GM03348 (cell line): ENCODE data around the gene IDH3G.
A peak's percentile ranks its signal among the peaks of the same experiment; 100 is the strongest.

Experiments
- DNase-seq: peaks from one replicate; pipeline ENCODE4 v3.0.0; 2012; ENCODE audit warnings: low spot score

The IDH3G gene

DNA sequence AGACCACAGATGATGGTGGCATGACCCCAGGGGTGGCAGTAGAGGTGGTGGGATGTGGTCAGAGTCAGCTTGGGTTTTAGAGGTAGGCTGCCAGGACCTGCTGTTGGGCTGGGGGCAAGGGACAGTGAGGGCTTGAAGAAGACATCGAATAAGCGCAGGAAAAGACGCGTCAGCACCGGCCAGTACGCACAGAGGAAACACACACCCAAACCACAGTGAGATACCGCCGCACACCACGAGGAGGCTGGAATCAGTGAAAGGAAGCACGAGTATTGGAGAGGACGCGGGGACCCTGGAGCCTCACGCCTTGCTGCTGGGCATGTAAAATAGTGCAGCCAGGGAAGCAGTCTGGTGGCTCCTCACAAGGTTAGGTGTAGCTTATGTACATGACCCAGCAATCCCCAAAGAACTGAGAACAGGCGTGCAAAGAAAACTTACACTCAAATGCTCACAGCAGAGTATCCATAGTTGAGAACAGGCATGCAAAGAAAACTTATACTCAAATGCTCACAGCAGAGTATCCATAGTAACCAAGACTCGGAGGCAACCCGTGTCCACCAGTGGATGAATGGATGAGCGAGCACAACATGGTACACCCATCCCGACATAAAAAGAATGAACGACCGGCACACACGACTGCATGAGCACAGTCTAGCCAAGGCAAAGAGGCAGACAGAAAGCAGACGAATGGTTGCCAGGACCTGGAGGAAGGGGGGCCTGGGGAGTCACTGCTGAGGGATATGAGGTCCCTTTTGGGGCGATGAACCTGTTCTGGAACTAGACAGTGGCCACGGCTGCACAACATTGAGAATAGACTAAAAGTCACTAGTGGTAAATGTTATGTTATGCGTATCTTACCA, 22.9 kb upstream of the IDH3G start:
- no peak for DNase-seq

DNA sequence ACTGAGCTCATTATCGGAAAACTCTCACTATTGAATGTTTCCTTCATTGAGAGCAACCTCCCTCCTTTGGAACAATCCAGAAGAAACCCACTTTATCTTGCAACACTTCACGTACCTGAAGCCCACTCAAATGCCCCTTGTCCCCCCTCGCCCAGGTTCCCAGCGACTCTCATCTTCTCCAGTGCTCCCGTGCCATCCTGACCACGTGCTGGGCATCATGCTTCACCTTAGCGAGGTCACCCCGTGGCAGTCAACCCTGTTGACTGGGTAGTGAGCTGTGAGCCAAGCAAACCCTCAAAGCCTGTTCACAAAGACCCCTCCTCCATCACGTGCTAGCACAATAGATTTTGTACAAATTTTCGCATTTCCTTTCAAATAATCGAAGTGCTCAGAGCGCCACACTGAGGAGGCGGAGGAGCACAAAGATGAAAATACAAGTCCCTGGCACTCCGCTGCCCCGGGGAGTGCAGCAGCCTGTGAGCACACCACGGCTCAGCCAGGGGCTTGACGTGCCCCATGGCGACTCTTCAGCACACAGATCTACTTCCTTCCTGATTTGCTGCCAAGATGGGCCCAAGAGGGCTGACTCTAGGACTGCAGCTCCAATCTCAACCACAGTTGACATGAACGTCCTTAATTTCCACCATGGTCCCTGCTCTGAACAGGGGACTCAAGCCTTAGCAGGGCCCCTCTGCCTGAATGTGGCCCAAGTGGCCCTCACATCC, 20.6 kb upstream of the IDH3G start:
- no peak for DNase-seq

DNA sequence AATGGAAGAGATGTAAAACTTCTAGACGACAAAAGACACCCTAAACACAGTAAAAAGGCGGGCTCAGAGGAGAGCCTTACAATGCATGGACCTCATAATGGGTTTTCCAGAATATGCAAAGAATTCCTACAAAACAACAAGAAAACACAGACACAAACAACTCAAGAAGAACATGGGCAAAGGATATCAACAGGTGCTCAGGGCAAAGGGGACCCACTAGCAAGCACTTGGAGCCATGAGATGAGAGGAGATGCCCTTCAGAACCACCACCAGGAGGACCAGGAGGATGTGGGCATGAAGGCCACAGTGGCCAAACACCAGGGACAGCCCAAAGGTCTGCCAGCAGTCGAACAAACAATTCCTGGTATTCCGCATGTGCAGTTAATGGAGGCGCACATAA, 19.0 kb upstream of the IDH3G start:
- no peak for DNase-seq

DNA sequence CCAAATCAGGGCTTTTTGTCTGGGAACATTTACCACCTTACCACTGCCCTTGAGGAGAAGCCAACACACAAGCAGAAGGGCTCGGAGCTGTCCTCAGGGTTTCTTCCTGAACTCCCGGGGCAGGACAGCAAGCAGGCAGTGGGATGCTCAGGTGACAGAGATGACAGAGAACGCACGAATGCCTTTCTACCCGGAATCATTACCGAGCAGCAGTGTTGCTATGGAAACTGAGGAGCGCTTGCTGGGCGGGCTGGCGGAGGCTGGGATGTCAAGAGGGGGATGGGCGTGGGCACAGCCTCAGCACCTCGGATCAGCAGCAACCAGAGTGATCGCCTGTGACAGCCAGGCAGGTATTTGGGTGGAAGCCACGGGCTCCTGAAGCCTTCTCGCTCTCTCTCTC, 18.0 kb upstream of the IDH3G start:
- no peak for DNase-seq

DNA sequence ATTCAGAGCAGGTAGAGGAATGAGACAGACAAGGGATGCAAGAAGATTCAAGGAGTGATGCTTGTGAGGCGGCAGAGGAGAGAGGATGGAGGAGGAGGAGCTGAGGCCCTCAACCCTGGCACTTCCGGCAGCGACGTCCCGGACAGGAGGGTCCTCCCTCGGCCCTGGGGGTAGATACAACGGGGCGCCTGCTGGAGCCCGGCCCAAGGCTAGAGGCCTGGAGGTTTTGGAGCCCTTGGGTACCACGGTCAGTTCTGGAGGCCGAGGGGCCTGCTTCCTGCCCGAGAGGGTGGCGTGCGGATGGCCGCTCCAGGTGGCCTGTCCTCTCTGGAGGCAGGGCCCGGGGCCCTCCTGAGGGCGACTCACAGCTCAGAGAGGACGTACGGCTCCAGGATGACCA, 13.8 kb upstream of the IDH3G start:
- DNase-seq: no peak

DNA sequence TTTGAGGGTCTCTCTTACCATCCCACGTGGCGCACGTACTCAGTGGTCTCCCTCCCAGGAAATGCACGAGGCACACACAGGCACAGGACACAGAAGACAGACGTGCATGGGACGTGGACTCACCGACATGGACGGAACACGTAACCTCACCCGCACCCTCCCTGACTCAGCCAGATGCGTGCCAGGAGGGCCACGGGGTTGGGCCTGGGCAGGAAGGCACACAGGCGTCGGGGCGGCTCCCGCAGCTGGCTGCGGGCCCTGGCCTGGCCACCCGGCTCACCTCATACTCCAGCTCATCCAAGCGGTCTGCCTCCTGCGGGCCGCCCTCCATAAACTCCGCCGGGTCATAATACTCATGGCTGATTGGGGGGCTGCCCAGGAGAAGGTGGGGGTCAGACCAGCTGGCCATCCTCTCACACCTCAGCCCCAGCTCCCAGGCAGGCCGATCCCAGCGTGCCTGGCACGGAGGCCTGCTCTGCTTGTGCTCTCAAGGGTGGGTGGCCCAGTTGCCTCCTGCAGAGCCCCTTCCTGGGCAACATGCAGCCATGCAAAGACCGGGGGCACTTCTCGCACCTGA, 12.9 kb upstream of the IDH3G start:
- no peak for DNase-seq

DNA sequence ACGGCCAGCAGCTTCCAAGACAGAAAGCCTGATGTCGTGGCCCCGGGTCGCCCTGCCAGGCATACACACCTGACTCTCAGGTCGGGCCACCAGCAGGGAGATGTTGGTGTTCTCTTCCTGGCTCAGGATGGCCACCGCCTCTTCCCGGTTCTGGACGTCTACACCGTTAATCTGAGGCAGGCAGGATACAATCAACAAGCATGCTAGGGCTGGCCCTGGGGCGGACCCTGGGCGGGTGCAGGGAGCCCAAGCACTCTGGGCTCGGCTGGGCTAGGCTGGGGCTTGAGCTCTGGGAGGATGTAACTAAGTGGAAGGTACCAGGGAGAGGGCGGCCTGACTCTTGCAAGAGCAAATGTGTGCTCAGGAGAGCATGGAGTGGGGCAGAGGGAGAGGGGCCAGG, 11.3 kb upstream of the IDH3G start:
- DNase-seq: no peak

DNA sequence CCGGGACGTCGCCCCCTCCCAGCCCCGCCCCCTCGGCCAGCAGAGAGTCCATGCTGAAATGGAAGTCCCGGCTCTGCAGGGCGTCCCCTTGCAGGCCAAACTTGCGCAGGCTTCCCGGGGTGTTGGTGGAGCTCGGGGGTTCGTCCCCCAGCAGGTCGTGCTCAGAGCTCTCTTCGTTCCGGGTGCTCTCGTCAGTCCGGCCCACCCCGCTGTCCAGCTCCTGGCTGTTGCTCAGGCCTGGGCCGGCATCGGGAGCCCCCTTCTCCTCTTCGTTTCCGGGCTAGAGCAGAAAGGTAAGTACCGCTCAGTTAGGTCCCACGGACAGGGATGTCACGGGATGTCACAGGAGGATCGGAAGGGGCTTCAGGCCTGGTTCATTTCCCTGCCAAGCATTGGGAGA, 10.4 kb upstream of the IDH3G start:
- no peak for DNase-seq

DNA sequence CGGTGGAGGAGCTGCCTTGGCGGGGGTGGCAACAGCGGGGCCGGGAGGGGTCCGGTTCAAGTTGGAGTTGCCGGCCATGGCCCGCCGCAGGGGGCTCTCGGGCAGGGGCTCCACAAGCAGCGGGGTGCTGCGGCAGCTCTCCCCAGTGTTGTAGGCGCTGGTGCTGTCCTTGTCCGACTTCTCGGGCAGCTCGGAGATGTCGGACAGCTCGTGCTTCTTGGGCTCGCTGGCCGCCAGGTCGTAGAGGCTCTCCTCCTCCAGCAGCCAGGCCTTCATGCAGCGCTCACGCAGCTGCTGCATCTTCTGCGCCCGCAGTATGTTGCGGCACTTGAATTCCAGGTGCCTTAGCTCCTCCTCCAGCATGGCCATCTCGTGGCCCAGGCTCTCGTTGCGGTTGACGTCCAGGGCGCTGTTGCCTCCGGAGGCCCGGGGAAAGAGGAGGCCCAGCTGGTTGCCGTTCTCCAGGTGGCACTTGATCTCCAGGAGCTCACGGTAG, 10.0 kb upstream of the IDH3G start:
- DNase-seq: no peak

DNA sequence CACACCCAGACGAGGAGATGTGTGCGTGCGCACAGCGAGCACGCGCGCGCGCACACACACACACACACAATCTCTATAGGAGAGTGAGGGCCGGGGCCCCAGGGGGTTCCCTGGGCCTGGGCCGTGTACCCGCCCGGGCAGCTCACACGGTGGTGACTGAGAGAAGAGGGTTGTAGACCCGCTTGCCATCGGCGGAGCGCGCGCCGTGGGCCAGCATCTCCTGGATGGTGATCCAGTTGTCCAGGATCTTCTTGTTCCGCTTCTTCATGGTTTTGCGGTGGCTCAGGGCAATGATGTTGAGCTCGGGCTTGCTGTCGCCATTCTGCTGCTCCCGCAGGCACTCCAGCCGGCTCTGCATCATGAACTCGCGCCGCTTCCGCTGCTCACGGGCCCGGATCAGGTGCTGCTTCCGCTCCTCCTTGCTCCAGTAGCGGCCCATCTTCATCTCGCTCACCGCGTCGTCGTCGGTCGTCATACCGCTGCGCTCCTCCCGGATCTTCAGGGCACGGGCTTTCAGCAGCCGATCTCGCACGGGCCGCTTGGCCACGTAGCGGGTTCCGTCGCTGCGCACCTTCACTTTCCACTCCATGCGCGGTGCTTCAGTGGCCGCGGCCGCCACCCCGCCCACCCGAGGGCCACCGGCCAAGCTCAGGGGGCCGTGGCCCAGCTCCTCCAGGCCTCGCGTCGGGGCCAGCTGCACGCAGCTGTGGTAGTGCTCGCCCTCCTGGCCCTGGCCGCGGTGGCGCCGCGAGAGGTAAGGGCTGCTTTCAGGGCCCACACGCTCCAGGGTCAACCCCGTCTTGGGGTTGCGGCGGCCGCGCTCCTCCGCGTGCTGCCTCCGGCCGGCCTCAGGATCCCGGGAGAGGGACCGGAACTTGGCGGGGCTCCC, 9.3 kb upstream of the IDH3G start:
- DNase-seq: no peak

DNA sequence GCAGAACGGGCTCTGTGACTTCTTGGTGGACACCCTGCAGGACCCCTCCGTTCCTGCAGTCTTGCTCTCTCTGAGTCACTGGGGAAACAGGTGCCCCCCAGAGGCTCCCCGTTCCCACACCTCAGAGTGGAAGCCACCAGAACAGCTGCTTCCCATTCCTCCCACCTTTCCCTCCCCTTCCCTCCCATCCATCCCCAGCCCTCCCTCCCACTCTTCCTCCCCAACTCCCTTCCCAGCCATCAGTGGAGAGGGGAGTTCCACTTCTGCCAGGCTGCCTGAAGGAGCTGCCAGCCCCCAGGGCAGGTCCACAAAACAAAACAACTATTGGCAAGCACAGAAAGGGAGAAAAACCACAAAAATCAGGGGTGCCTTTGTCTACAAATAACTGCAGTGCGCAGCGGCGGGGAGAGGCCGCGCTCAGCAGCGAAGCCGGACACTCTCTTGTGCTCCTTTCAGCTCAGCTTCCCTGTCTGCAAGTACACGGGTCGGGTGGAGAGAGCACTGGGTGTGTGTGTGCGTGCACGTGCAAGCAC, 8.4 kb upstream of the IDH3G start:
- no peak for DNase-seq

DNA sequence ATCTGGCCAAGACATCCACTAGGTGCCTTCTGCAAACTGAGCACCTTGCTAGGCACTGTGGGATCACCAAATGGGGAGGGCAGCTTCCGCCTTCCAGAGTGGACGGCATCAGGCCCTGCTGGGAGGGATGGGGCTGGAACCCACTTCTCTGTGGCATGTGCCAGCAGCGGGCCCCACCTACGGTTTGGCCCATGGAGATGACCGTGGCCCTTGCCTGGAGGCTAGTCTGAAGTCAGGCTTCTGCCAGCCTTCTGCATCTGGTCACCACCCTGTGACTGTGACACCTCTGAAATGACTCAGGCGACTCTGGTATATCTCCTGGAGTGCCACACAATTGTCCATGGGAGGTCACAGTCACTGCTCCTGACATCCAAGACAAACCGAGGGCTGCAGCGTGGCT, 7.5 kb upstream of the IDH3G start:
- DNase-seq: no peak

DNA sequence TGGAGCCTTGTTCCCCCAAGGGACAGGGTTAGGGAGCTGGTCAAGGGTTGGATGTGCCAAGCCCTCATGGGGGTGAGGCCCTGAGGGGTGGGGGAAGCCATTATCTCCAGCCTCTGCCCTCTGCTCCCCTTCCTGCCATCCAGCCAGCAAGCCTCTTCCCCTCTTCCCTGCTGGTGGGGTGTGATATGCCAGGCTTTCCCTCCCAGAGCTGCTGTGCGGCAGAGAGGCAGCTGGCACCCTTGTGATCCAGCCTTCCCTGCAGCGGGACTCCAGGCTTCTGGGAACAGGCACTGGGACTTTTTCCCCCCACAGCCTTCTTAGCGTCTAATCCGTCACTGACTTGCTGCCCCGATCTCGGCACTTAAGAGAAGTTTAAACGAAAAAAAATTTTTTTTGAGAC, 6.6 kb upstream of the IDH3G start:
- DNase-seq: no peak

DNA sequence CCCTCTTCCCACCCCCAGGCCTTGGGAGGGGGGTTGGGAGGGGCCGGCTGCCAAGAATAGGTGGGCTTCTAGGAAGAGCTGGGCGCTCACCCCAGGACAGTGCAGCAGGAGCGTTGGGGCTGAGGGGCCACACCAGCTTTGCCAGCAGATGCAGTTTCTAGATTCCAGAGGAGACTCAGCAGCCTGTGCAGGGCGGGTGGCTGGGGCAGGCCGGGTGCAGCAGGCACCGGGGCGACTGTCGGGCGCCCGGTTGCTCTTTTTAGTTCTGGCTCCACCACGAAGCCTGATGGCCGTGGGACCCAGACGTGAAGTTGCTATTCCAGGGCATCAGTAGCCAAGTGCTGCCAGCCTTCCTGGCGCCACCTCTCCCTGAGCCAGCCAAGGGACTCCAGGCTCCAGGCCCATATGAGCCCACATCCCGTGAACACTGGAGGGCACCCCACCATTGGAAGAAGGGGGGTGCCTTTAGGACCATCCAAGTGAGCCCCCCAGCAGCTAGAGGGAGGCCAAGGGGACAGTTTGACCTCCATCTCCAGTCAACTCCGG, 6.1 kb upstream of the IDH3G start:
- no peak for DNase-seq

DNA sequence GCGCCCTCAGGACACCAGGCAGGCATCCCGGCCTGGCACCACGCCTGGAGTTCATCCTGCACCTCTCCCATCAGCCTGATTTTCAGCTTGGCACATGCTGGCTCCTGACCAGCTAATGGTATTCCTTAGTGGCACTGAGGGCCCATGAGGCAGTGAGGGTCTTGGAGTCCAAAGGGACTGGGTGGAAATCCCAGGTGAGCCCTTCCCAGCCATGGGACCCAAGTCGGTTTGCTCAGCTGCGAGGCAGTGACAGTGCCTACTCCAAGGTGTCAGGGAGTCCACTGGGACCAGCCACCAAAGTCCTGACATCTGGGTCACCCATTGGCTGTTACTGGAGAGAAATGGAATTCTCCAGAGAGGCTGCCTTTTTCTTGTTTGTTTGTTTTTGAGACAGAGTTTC, 5.2 kb upstream of the IDH3G start:
- no peak for DNase-seq

DNA sequence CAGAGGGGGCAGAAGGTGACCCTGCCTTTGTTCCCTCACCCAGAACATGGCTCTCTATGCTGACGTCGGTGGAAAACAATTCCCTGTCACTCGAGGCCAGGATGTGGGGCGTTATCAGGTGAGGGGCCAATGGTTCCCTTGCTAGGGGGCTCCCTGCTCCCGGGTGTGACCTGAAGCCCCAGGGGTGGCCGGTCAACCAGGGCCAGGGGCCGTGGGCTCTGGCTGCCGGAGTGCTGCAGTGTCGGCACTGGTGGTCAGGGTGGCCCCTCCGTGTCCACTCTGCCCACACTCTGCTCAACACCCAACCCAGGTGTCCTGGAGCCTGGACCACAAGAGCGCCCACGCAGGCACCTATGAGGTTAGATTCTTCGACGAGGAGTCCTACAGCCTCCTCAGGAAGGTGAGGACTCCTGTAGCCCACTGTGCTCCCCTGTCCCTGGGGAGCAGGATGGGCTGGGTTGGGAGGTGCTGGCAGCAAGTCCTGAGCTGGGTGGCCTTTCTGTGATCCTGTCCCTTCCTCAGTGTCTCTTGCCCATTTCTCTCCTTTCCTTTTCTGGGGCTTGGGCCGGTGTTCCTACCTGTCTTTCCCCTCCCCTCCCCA, 3.3 kb upstream of the IDH3G start:
- DNase-seq: no peak

DNA sequence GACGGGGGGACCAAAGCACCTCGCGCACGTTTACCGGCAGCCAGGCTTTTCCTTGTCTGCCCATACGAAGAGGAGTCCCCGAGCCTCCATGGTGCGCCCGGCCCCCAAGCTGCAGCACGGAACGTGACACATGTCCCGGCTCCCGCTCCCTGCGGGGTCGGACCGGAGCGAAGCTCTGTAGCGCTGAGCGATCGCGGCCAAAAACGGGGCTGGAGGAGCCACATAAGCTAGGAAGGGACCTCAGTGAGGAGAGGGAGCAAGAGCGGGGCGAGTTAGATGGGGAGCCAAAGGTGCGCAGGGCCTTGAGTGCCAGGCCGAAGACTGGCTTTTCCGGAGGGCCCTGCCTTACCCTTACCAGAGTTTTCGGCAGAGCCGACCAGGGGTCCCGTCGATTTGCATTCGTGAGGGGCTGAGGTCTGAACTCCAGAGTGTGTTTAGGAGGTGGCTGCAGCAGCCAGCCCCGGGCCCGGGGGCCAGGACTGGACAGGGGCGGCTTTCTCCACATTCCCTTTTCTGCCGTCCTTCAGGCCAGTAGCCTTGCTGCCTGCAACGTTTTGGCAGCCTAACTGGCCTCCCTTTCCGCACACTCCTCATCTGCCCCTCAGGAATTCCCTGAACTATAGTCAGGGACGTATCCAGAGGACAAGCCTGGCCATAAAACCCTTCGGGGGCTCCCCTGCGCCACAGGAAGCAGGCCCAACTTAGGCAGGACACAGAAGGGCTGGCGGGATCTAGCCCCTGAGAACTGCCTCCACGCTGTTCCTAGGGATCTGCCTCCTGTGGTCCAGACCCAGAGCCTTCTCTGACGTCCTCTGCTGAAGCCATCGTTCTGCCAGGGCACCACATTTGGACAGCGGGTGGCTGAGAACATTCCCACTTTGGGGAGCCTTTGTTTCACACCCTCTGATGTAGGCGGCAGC, 982 bp upstream of the IDH3G start:
- peak; percentile 24 for DNase-seq

DNA sequence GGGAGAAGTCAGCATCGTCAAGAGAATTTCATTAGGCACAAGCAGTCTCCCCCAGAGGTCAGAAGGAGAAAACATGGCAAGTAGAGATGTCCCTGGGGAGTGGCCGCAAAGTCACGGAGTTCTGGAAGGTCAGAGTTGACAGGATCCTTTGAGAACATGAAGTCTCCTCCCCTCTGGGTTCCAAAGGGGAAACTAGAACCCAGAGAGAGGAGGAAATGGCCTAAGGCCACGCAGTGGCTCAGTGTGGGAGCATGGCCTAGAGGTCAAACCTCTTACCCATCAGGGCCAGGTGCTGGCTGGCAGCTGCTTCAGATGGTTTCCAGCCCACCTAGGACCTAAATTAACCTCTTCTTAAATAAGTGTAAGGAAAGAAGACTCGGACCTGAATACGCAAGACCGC, 884 bp downstream of the IDH3G start:
- peak; percentile 10 for DNase-seq

DNA sequence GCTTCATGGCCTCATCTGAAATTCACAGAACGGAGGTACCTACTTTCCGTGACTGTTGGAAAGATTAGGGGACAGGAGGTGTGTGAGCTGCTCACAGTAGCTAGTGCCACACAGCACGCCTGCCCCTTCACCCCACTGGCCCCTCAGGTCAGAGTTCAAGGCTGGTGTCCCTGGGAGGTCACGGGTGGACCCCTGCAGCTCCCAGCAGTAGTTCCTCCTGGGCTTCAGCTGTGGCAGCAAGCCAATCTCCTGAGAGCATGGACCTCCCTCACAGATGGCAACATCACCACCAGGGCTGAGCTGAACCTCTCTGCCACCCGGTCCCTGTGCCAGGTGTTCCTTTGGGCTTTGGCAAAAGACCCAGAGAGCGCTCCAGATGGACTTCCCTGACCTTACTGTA, 1.8 kb downstream of the IDH3G start:
- DNase-seq: no peak
